ENCODE data around the gene EXOSC5.
"Not testable (repeated sequence)": the region's sequence is repeated elsewhere in the genome, so short reads cannot be mapped to it uniquely, and the experiment has no call there.

Gene EXOSC5

DNA sequence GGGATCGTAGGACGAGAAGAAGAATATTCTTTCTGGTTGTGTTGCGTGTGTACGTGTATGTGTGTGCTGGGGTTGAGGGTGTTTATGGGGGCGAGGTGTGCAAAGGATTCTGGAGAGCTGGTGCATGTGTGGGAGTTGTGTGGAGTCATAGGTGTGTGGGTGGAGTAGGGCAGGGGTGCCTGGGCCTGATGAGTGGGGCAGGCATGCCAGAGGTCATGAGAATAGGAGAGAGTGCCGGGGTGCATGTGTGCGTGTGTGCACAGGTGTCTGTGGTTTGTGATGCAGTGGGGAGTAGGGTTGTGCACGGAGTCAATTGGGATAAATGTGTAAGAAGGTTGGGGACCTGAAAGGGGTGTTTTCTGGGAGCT is 20.2 kb downstream of the EXOSC5 start:
- TF ChIP-seq, protein P1, sequence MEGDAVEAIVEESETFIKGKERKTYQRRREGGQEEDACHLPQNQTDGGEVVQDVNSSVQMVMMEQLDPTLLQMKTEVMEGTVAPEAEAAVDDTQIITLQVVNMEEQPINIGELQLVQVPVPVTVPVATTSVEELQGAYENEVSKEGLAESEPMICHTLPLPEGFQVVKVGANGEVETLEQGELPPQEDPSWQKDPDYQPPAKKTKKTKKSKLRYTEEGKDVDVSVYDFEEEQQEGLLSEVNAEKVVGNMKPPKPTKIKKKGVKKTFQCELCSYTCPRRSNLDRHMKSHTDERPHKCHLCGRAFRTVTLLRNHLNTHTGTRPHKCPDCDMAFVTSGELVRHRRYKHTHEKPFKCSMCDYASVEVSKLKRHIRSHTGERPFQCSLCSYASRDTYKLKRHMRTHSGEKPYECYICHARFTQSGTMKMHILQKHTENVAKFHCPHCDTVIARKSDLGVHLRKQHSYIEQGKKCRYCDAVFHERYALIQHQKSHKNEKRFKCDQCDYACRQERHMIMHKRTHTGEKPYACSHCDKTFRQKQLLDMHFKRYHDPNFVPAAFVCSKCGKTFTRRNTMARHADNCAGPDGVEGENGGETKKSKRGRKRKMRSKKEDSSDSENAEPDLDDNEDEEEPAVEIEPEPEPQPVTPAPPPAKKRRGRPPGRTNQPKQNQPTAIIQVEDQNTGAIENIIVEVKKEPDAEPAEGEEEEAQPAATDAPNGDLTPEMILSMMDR (conservative IDR thresholded peaks at IDR 0.05; ENCODE audit: low read depth, low read length) = no peak
- no peak for DNase-seq (ENCODE audit: low read depth)
- peak overlapping the region; percentile 63 for H3K4me3 ChIP-seq (ENCODE audit: low read length)

DNA sequence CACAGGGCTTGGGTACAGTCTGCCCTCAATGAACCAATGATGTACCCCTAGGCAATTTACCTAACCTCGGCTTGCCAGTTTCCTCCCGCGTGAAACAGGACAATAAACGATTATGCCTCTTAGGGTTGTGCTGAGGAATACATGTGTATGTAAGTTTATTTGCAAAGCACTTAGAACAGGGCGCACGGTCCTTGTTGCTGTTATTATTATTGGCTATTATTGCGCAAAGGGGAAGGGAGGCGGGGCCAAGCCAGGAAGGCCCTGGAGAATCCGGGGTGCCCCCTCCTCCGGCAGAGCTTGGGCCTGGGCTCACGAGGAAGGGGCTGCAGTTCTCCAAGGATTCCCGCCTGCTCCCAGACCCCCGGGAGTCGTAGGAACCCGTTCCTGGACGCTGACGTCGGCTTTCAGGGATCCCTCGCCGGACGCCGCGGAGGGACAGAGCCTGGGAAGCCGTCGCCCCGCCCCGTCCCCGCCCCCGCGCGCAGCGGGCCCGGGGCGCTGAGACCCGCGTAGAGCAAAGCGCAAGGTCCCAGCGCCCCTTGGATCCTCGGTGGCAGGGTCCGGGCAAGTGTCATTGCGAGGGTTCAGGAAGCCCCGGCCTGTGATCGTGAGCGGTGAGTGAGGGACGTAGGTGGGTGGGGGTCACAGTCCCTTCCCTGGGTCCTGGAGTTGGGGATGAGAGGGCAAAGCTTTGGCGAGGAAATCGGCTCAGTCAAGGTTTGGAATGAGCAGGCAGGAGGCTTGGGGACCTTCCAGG is 20.7 kb downstream of the EXOSC5 start, which contains the start of gene TMEM91:
Gene TMEM91, plus strand, starts transcription at position 293 of the 757 bp plus-strand sequence. CDS start 1,777 bp downstream, outside the sequence.
- TF ChIP-seq, protein P1 (conservative IDR thresholded peaks at IDR 0.05; ENCODE audit: low read depth, low read length) = no peak
- no peak for DNase-seq (ENCODE audit: low read depth)
- H3K4me3 ChIP-seq (ENCODE audit: low read length) = peak within 1 kb of the TSS; percentile 63

DNA sequence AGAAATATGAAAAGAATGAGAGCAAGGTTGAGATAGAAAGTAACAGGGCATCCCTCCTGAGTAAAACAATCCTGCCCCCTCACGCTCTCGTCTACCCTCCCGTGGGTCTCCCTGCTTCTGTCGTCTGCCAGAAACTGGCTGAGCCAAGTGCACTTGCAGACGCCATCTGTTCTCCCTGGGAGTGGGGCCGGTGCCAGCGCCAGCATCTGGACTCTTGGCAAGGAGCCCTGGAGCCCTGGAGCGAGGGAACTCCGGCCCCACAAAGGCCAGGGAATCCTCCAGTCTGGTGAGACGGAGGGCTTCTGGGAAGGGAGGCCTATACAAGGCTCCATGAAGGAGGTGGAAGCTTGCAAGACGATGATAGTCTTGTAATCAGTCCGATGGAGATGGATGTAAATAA is 23.2 kb downstream of the EXOSC5 start:
- TF ChIP-seq, protein P1 (conservative IDR thresholded peaks at IDR 0.05; ENCODE audit: low read depth, low read length) = no peak
- peak; percentile 44 for DNase-seq (ENCODE audit: low read depth)
- H3K4me3 ChIP-seq (ENCODE audit: low read length) = no peak overlapping the region

DNA sequence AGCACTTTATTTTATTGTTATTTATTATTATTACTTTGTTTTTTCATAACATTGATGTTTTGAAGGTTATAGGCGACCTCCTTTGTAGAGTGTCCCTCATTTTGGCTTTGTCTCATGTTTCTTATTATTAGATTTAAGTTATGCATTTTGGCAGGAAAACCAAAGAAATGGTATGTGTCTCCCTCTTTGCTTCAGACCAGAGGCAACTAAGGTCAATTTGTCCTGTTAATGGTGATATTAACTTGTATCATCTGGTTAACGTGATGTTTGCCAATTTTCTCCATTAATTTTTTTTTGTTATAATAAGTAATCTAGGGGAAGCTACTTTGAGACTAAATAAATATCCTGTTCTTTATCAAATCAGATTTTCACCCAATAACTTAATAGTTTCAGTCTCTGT is 24.7 kb downstream of the EXOSC5 start:
- TF ChIP-seq, protein P1 (conservative IDR thresholded peaks at IDR 0.05; ENCODE audit: low read depth, low read length) = no peak
- no peak overlapping the region for H3K4me3 ChIP-seq (ENCODE audit: low read length)
- no peak for DNase-seq (ENCODE audit: low read depth)

DNA sequence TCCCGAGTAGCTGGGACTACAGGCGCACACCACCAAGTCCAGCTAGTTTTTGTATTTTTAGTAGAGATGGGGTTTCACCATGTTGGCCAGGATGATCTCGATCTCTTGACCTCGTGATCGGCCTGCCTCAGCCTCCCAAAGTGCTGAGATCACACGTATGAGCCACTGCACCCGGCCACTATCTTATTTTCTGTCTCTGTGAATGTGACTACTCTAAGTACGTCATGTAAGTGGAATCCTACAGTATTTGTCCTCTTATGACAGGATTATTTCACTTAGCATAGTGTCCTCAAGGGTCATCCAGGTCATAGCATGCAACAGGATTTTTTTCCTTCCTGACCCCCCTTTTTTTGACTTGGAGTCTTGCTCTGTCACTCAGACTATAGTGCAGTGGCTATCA is 25.6 kb downstream of the EXOSC5 start:
- no peak overlapping the region for H3K4me3 ChIP-seq (ENCODE audit: low read length)
- TF ChIP-seq, protein P1 (conservative IDR thresholded peaks at IDR 0.05; ENCODE audit: low read depth, low read length) = no peak
- no peak for DNase-seq (ENCODE audit: low read depth)

DNA sequence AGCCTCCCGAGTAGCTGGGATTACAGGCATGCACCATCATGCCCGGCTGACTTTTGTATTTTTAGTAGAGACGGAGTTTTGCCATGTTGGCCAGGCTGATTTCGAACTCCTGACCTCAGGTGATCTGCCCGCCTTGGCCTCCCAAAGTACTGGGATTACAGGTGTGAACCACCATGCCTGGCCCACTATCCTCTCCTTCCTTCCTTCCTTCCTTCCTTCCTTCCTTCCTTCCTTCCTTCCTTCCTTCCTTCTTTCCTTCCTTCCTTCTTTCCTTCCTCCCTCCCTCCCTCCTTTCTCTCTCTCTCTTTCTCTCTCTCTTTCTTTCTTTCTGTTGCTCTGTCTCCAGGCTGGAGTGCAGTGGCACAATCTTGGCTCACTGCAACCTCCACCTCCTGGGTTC is 26.0 kb downstream of the EXOSC5 start:
- DNase-seq (ENCODE audit: low read depth); H3K4me3 ChIP-seq (ENCODE audit: low read length): not testable (repeated sequence)

DNA sequence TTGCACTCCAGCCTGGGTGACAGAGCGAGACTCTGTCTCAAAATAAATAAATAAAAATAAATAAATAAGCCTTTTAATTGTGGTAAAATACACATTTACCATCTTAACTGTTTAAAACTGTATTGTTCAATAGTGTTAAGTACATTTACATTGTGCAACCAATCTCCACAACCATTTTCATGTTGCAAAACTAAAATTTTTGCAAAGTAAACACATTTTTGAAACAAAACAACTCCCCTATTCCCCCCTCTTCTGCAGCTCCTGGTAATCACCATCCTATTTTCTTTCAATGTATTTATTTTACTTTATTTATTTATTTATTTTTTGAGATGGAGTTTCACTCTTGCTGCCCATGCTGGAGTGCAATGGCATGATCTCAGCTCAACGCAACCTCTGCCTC is 27.4 kb downstream of the EXOSC5 start:
- H3K4me3 ChIP-seq (ENCODE audit: low read length) = no peak overlapping the region
- TF ChIP-seq, protein P1 (conservative IDR thresholded peaks at IDR 0.05; ENCODE audit: low read depth, low read length) = no peak
- no peak for DNase-seq (ENCODE audit: low read depth)
